Right renal pelvis (tissue), 4 donors: Measurements from ENCODE around the gene ALX4. TPM values are rescaled to one million over a fixed set of nuclear protein-coding genes. Genes with fewer than 3 reads are reported as not detected.

ENCODE experiments used
- DNase-seq, 4 donors: peaks; one replicate each; pipeline ENCODE4 v3.0.0-alpha.2; 2013; ENCODE audit warnings: low read depth in 4 of 4, low spot score in 3 of 4, missing footprints in 1 of 4
- polyA plus RNA-seq, 4 donors: library from polyadenylated mRNA; unstranded; fragments of 120-200 nt; gene quantifications; one replicate each; pipeline ENCODE4 v1.2.1, GENCODE V29; 2013; ENCODE audit not compliant: insufficient read length in 4 of 4

The ALX4 gene
- under 1 TPM; 0.15 to 0.25 (median 0.17) TPM for polyA plus RNA-seq

- no peak for DNase-seq
These were observed at the start of gene ALX4 for GRCh38 chr11:44309478-44310205. Gene ALX4, minus strand, starts transcription at chr11:44310139. Its CDS starts 77 bp downstream, at chr11:44310062.

GRCh38 chr11:44359162-44359561 lies 49.2 kb upstream of the ALX4 start:
- no peak for DNase-seq

- no peak for DNase-seq
These were observed 48.8 kb upstream of the ALX4 start for GRCh38 chr11:44358713-44359112.

- no peak for DNase-seq
These were observed 47.8 kb upstream of the ALX4 start for GRCh38 chr11:44357711-44358110.

GRCh38 chr11:44356351-44356750 lies 46.4 kb upstream of the ALX4 start:
- no peak for DNase-seq

GRCh38 chr11:44351898-44352498 lies 42.1 kb upstream of the ALX4 start:
- no peak for DNase-seq

- no peak for DNase-seq
These were observed 41.2 kb upstream of the ALX4 start for GRCh38 chr11:44351006-44351660.

- no peak for DNase-seq
These were observed 39.4 kb upstream of the ALX4 start for GRCh38 chr11:44349328-44349727.

- no peak for DNase-seq
These were observed 38.8 kb upstream of the ALX4 start for GRCh38 chr11:44348721-44349120.

GRCh38 chr11:44348114-44348513 lies 38.2 kb upstream of the ALX4 start:
- no peak for DNase-seq

- no peak for DNase-seq
These were observed 37.6 kb upstream of the ALX4 start for GRCh38 chr11:44347538-44347937.

GRCh38 chr11:44346983-44347382 lies 37.0 kb upstream of the ALX4 start:
- DNase-seq, result no peak

GRCh38 chr11:44345781-44346180 lies 35.8 kb upstream of the ALX4 start:
- no peak for DNase-seq

- DNase-seq, result no peak
These were observed 35.0 kb upstream of the ALX4 start for GRCh38 chr11:44344921-44345320.

GRCh38 chr11:44344423-44344820 lies 34.5 kb upstream of the ALX4 start:
- DNase-seq, result no peak

- no peak for DNase-seq
These were observed 34.0 kb upstream of the ALX4 start for GRCh38 chr11:44343778-44344422.

- no peak for DNase-seq
These were observed 32.7 kb upstream of the ALX4 start for GRCh38 chr11:44342616-44343015.

GRCh38 chr11:44340656-44341055 lies 30.7 kb upstream of the ALX4 start:
- no peak for DNase-seq

- DNase-seq, result no peak
These were observed 29.6 kb upstream of the ALX4 start for GRCh38 chr11:44339530-44339883.

GRCh38 chr11:44338698-44339529 lies 29.0 kb upstream of the ALX4 start:
- DNase-seq, result no peak

- no peak for DNase-seq
These were observed 28.1 kb upstream of the ALX4 start for GRCh38 chr11:44338026-44338425.
